Type B pancreatic cell (in vitro differentiated cells): Measurements from ENCODE around the gene BUB1B. TPM values are rescaled to one million over a fixed set of nuclear protein-coding genes. Genes with fewer than 3 reads are reported as not detected.

Source experiments
- DNase-seq: peaks from one replicate; pipeline ENCODE4 v3.0.0; 2021; ENCODE audit warnings: mixed read lengths; ENCODE audit not compliant: unreplicated experiment; ENCODE audit errors: extremely low spot score
- H3K27ac Mint-ChIP-seq: 2 replicates; pipeline ENCODE4 v1.8.0; 2021; ENCODE audit warnings: mild to moderate bottlenecking, mixed read lengths
- H3K27me3 Mint-ChIP-seq: 2 replicates; pipeline ENCODE4 v1.8.0; 2021; ENCODE audit warnings: mixed read lengths
- H3K36me3 Mint-ChIP-seq: 2 replicates; pipeline ENCODE4 v1.8.0; 2021; ENCODE audit warnings: mixed read lengths
- H3K4me1 Mint-ChIP-seq: one replicate; pipeline ENCODE4 v1.8.0; 2021; ENCODE audit warnings: mixed read lengths; ENCODE audit not compliant: unreplicated experiment
- H3K4me3 Mint-ChIP-seq: 2 replicates; pipeline ENCODE4 v1.8.0; 2021; ENCODE audit warnings: mild to moderate bottlenecking, mixed read lengths
- H3K9me3 Mint-ChIP-seq: 2 replicates; pipeline ENCODE4 v1.8.0; 2021; ENCODE audit warnings: mixed read lengths
- total RNA-seq: library from RNA; stranded (reverse); gene quantifications from 2 replicates; pipeline ENCODE4 v1.2.1, GENCODE V29; 2021; ENCODE audit warnings: low replicate concordance
- TF ChIP-seq, protein P1 (sequence below): fragments of 200-600 bp; sonication (generic); conservative IDR thresholded peaks from 2 replicates; pipeline ENCODE4 v1.5.0; 2021; ENCODE audit warnings: antibody characterized with exemption, mild to moderate bottlenecking

Gene BUB1B
- total RNA-seq, 1 donor from 2014 or later, result 69.5 TPM

DNA sequence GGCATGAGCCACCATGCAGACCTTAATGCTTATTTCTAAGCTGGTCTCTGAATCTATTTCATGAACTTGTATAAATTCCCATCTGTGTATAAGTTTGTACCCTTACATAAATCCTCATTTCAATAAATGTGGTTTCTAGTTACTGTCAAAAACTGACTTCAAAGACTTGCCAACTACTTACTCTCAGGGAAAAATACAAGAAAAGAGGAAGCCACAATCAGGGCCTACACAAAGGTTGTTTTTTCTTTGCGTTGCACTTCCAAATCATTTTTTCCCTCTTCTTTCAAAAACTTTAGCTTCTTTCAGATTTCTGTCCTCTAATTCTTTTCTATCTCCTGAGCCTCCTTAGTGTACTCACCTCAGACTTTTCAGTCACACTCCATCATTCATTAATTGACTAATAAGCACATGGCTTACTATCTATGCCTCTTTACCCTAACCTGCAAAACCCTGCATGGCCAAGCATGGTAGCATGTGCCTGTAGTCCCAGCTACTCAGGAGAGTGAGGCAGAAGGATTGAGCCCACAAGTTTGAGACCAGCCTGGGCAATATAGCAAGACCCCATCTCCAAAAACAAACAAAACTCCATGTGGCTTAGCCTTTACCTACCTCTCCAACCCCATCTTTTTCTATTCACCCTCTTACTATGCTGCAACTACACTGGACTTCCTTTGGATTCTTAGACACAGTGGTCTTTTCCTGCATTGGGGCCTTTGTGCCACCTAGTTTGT, 37.7 kb downstream of the BUB1B start:
- DNase-seq, result no peak
- H3K27me3 Mint-ChIP-seq, result no peaks in the 10 kb centered on the region
- H3K4me3 Mint-ChIP-seq, result no peak overlapping the region
- H3K9me3 Mint-ChIP-seq, result no peaks in the 10 kb centered on the region
- H3K27ac Mint-ChIP-seq, result no peak overlapping the region
- H3K36me3 Mint-ChIP-seq, result peaks cover 28% of the 10 kb centered on the region
- H3K4me1 Mint-ChIP-seq, result no peaks in the 10 kb centered on the region
- TF ChIP-seq, protein P1, sequence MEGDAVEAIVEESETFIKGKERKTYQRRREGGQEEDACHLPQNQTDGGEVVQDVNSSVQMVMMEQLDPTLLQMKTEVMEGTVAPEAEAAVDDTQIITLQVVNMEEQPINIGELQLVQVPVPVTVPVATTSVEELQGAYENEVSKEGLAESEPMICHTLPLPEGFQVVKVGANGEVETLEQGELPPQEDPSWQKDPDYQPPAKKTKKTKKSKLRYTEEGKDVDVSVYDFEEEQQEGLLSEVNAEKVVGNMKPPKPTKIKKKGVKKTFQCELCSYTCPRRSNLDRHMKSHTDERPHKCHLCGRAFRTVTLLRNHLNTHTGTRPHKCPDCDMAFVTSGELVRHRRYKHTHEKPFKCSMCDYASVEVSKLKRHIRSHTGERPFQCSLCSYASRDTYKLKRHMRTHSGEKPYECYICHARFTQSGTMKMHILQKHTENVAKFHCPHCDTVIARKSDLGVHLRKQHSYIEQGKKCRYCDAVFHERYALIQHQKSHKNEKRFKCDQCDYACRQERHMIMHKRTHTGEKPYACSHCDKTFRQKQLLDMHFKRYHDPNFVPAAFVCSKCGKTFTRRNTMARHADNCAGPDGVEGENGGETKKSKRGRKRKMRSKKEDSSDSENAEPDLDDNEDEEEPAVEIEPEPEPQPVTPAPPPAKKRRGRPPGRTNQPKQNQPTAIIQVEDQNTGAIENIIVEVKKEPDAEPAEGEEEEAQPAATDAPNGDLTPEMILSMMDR, result no peak

DNA sequence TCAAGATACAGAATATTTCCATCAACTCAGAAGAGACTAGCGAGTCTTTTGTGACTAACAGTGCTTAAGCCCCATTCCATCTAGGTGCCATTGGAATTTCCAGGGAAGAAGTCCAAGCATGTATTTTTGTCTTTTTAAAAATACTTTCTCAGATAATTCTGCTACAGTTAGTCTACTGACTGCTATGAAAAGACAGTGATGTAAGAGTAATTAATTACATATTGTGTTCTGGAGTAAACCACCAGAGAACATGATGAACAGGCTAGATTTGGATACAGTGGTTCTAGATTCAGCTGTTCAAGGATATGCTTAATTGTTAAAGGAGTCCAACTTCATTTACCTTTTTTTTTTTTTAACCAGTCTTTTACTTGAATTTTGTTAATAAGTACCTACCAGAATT, 43.2 kb downstream of the BUB1B start:
- Mint-ChIP-seq H3K4me1 (no peaks in the 10 kb centered on the region), H3K27me3 (no peaks in the 10 kb centered on the region), H3K27ac (no peak overlapping the region), H3K9me3 (no peaks in the 10 kb centered on the region), H3K4me3 (no peak overlapping the region), H3K36me3 (peaks cover 19% of the 10 kb centered on the region)
- TF ChIP-seq, protein P1, result no peak
- DNase-seq, result no peak

DNA sequence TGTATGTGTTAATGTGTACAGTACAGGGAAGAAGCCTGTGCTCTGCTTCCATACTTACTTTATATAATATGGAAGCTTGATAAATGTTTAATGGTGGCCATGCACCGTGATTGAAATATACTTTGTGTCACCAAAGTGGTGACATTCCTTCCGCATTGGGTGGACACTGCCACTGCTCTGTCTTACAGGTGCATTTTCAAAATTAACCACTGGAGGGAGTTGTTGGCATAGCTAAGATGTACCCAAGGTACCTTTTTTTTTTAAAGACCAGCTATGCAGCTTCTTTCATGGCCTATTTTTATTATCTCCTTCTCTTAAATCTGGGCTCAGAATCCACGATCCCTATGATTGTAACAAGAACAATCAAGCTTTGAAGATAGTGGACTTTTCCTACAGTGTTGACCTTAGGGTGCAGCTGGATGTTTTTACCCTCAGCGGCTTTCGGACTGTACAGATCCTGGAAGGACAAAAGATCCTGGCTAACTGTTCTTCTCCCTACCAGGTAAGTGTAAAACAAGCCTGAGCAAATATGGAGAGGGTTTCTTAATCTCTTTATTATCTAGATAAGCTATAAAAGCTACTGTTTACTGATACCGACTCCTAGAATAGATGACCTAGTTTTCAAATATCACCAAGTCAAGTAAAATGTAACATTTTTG, 56.4 kb downstream of the BUB1B start:
- H3K27ac Mint-ChIP-seq, result no peak overlapping the region

DNA sequence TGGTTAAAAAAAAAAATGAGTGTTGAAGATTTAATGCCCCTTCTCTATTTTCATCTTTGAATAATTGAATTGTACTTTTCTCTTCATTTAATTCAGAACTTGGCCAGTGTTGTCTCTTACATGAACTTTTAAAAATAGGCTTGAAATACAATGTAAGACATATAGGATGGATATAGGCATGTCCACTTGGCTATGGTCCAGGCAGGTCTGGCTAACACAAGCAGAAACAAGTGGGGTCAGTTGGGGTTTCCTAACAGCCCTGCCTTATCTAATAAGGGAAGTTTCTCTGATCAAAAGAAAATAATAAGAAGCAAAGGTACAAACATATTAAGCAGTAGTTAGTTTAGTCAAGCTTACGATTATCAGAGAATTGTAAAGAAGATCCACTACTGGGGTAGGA, 58.9 kb downstream of the BUB1B start:
- Mint-ChIP-seq H3K27ac (no peak overlapping the region), H3K4me1 (peaks cover 5% of the 10 kb centered on the region), H3K27me3 (no peaks in the 10 kb centered on the region), H3K36me3 (peaks cover 7% of the 10 kb centered on the region), H3K9me3 (no peaks in the 10 kb centered on the region), H3K4me3 (no peak overlapping the region)
- DNase-seq, result no peak
- TF ChIP-seq, protein P1, result no peak

More for the DNA sequence above, 56.4 kb downstream of the BUB1B start:
- TF ChIP-seq, protein P1, result peak; percentile 90
- Mint-ChIP-seq H3K27me3 (no peaks in the 10 kb centered on the region), H3K36me3 (peaks cover 7% of the 10 kb centered on the region), H3K9me3 (no peaks in the 10 kb centered on the region), H3K4me3 (no peak overlapping the region), H3K4me1 (peaks cover 5% of the 10 kb centered on the region)
- no peak for DNase-seq

DNA sequence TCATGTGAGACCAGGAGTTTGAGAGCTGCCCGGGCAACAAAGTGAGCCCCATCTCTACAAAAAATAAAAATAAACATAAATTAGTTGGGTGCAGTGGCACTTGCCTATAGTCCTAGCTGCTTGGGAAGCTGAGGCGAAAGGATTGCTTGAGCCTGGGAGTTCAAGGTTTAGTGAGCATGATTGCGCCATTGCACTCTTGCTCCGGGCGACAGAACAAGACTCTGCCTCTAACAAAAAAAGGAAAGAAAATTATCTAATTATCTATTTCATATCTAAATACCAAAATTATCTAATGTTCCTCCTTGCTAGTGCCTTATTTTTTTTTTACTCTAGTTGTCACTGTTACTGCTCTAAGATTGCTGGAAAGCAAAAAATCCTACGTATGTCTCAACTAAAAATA, 61.3 kb downstream of the BUB1B start:
- Mint-ChIP-seq H3K4me3 (no peak overlapping the region), H3K27me3 (no peaks in the 10 kb centered on the region), H3K27ac (no peak overlapping the region), H3K4me1 (peaks cover 3% of the 10 kb centered on the region), H3K9me3 (no peaks in the 10 kb centered on the region), H3K36me3 (peaks cover 7% of the 10 kb centered on the region)
- TF ChIP-seq, protein P1, result no peak
- no peak for DNase-seq
